GM19035 (cell line): ENCODE data around the gene WDR33.

Experiments
- ATAC-seq: cut with Tn5 transposase; IDR thresholded peaks from one replicate; pipeline ENCODE4 v1.9.1; 2021; ENCODE audit not compliant: unreplicated experiment

The WDR33 gene

DNA sequence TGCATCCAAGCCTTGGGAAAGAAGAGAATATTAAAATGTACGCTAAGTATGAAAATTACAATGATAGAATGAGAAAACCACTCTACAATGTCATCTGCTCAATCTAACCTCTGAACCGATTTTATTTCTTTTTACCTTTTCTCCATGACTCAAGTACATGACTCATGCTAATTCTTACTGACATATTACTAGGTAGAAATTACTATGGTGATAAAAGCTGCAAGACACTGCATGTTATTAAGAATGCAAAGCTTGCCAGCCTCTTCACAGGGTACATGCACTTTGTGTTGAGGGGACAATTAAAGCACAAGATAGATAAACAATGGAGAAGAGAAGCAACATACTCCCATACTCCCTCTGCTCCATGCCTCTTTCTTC, 89.0 kb downstream of the WDR33 start:
- ATAC-seq: no peak

DNA sequence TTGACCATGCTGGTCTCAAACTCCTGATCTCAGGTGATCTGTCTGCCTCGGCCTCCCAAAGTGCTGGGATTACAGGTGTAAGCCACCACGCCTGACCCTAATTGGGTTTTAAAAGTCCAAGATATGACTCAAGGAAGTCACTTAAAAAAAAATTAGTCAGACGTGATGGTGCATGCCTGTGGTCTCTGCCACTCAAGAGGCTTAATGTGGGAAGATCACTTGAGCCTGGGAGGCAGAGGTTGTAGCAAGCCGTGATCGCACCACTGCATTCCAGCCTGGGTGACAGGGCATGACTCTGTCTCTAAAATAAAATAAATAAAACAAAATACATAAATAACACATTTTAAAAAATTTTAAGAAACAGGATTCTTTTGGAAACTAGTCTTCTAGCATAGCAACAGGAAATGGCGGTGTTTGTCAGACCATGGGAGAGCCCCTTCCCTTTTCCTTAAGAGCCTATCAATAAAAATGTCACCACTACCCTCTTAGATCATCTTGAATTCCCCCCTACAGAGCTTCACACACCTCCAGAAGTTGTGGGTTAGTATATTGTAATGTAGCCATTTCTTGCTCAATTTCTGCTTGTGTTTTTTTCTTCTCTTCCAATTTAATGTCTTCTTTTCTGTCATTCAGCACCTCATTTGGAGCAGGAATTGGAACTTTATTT, 89.5 kb downstream of the WDR33 start:
- ATAC-seq: no peak

DNA sequence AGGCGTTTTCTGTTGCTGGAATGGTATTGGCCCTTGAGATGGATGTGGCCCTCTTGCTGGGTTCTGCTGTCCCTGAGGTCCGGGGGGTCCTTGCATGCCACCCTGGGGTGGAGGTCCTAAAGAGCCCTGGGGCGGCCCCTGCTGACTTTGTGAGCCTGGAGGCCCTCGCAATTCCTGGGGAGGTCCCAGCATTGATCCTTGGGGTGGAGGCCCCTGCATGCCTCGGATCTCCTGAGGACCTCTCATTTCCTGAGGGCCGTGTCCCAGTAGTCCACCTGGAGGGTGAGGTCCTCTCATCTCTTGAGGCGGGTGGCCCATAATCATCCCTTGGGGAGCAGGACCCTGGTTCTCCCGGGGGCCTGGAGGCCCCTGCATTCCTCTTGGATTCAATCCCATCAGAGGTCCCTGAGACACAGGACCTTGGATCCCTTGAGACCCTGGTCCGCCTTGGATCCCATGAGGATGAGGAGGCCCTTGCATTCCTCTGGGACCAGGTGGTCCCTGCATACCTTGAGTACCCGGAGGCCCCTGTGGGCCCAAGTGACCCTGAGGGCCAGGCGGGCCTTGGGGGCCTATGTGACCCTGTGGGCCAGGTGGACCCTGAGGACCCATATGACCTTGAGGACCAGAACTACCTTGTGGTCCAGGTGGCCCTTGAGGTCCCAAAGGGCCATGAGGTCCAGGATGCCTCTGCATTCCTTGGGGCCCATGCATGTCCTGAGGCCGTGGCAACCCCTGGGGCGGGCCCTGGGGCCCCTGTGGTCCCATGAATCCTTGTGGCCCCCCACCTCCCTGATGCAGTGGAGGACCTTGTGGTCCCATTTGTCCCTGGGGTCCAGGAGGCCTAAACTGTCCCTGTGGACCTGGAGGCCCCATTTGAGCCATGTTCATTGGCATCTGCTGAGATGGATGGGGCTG, 91.4 kb downstream of the WDR33 start:
- ATAC-seq: no peak

DNA sequence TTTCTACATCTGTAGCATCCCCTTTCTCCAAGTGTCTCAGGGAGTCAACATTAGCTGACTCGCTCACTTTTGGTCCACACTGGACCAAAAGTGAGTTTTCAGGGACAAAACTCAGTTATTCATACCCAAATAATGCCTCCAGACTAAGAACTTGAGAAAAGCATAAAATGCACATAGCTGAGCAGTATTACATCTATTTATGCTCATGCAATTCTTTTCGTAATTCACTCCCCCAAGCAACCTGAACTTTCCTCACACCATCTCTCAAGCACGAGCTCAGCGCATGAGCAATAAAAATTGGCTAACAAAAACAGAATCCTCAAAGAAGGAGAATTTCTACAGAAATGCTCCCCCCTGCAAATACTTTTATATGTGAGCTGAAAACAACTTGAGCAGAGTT, 92.7 kb downstream of the WDR33 start:
- ATAC-seq: no peak

DNA sequence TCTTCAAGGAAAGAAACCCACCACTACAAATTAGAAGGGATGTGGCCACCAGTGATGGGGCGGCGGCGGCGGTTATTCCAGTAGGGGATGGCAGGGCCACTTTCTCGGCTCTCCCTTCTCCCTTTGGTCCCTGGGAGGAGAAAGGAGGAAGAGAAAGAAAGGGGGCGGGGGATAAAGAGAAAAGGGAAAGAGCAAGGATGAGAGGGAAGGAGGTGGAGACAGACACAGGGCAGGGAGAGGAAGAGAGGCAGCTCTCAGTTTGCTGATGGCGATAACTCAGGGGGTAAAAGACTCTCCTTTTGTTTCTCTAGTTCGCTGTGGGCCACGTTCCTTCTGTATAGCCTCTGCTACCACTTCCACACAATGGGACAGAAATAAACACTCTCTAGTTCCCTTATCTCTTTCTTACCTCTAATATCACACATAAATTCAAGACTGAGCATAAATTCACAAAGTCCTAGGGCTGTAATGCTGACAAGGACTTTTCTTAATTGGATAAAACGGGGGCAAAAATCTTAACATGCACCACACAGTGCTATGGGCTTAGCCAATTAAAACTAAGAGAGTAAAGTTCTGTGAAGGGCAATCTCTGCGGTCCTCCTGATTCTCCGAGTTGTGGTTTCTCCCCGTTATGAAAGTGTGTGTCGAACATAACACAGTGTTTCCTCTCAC, 95.1 kb downstream of the WDR33 start:
- no peak for ATAC-seq

DNA sequence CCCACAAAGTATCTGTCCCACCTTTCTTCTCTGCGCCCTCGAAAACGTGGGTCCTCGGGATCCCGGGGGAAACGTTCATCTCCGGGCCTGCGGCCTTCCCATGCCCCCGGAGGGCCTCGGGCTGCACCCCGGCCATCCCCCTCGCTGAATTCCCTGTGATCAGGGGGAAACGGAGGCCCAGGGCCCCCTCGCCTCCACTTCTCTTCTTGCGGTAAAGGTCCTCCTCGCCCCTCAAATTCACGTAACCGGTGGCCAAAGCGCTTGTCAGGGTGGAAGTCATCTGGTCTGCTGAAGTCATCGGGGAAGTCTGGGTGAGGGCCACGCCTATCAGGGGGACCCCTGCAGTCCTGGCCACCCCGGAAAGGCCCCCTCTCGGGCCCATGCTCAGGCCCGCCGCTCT, 97.4 kb downstream of the WDR33 start:
- ATAC-seq: no peak

DNA sequence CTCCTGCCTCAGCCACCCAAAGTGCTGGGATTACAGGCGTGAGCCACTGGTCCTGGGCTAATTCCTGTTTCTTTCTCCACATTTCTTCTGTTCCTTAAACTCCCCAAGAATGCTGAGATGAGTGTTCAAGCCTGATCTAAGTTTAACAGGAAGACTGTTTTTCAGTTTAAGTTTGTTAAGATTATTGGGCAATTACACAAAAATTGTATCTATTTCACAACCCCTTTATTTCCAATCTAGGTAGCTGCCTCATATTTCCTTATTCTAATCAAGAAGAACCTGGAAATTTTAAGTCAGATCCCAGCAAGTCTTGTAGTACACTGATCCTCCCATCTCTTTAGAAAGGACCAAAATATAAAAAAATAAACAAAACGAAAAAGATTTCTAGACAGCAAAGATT, 98.0 kb downstream of the WDR33 start:
- ATAC-seq: no peak

DNA sequence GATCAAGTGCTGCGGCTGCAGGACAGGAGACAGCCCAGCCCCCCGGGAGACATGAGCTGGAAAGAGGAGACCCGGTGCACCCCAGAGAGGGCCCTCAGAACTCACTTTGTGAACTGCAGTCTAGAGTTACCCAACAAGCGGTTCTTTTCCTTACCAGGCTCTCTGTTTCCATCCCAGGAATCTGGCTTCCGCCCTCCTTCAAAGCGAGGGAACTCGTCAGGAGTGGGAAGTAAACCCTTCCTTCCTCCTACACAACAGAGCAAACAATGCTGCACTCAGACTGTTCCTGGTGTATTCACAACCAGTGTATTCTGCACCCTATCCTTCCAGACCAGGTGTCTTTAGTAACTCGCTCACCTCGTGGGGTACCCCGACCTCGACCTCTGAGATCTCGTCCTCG, 101.6 kb downstream of the WDR33 start:
- ATAC-seq: no peak

DNA sequence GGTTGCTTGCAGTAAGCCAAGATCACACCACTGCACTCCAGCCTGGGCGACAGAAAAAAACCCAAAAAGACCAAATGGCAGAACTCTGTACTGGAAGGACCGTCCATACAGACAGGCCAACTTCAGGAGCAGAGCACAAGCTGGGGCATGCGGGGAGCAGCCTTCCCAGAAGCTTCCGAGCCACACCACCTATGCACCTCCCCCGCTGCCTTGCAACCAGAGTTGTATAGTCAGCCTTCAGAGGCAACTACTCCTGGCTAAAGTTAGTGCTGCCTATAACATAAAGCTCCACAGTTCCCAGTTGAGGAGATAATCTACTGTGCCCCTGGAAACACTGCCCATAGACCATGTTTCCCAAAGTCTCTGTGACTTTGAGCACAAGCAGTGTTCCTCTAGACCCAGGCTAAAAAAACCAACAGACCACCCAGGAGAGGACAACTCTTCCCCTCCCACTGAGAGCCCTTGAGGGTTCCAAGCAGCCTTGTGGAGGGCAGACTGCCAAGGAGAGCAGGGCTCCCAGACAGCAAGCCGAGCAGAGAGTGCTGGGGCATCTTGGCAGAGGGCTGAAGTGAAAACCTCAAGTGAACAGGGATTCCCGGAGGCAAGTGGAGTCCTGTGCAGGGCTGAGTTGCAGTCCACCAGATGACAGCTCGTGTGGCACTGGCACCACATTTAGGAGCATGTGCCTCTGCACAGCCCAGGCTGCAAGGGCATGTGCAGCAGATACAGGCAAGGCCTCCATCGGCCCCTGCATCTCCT, 102.9 kb downstream of the WDR33 start:
- no peak for ATAC-seq

DNA sequence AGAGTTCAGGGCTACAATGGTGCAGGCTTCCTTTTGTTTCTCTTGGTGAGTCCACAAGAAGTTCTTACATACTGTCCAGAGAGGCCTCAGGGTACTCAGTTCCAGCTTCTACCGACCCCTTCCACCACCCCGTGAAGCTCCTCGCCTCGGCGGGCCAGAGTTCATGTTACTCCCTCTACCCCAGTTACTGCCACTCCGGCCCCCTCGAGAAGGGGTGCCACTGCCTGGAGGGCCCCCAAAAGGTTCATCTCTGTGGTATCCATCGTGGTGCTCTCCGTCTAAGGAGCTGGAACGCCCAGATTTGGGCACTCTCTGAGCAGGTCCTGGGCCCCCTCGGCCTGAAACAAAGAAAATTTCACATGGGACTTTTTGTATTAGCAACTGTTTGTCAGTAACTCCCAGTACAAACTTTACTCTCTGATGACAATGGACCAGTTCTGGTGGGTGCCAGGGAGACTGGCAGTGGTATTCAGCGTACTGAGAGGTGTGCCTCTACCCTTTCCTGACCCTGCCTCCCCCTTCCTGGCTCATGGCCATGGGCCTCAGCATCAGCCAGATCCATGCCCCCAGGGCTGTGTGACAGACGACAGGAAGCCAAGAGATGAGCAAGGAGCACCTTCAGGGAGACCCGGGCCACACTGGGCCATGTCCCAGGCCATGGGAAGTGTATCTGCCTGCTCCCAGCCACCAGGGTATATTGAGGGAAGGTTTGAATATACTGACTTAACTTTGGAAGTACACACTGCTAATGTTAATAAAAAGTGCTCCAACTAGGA, 104.6 kb downstream of the WDR33 start:
- no peak for ATAC-seq

DNA sequence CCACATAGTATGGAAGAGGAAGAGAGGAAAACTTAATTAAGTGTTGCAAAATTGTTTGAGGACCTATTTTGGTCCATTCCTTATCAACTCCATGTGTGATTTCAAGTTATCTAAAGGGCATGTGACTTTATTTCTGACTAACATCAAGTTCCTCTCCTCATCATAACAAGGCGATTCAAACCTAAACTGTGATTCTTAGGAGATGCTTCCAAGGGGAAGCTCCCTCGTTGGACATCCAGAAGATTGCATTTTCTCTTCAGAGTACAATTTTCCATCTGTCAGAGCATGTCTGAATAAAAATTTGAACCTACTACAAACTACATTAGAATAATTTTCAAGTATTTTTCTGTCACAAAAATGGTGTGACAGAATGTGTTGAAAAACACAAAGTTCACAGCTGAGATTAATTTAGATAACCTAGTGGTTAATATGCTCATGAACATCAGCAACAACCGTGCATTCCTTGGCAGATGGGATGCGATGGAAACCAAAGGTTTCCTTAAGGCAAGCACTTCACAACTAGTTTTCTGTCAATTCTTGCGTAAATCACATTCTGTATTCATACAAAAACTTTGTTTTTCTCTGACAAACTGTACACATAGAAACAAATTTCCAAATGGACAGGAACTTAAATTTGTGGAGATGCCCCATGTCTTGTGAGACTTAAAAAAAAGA, 105.4 kb downstream of the WDR33 start:
- no peak for ATAC-seq

DNA sequence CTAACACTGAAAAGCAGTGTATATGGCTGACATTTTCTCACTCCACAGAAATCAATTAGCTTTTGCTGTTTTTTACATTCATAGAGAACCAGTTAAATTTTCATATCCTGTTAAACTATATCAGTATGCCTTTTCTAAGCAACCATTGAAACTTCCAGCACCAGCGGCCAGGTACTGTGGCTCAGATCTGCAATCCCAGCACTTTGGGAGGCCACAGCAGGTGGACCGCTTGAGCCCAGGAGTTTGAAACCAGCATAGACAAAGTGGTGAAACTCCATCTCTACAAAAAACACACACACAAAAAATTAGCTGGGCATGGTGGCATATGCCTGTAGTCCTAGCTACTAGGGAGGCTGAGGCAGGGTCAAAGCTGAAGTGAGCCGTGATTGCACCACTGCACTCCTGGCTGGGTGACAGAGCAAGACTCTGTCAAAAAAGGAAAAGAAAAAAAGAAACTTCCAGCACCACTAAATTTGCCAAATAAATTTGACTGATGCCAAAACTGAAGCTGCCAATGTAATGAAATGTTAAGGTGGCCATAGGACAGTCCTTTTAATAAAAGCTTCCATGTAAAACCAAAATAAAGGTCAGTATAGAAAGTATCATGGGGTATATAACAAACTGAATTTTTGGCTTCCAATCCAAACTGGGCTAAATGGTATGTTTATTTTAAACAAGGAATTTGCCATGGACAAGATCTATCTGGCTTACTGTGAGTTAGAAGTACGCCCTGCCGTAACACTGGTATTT, 106.2 kb downstream of the WDR33 start:
- ATAC-seq: no peak

DNA sequence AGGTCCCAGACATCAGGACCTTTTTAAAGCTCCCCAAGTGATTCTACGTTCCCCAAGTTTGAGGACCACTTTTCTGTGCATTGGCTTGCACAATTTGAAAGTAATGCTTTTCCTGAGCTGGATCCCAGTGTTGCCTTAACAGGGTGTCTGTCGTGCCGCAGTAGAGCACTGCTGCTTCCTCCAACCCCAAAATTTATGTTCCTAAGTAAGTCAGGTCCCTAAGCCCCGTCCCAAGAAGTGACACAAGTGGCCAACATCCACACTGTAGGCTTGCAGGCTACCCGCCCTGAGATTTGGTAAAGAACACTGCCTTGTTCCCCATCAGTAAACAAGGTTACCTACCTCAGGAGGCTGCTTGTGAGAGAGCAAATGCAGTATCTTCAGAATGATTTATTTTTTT, 107.7 kb downstream of the WDR33 start:
- no peak for ATAC-seq

DNA sequence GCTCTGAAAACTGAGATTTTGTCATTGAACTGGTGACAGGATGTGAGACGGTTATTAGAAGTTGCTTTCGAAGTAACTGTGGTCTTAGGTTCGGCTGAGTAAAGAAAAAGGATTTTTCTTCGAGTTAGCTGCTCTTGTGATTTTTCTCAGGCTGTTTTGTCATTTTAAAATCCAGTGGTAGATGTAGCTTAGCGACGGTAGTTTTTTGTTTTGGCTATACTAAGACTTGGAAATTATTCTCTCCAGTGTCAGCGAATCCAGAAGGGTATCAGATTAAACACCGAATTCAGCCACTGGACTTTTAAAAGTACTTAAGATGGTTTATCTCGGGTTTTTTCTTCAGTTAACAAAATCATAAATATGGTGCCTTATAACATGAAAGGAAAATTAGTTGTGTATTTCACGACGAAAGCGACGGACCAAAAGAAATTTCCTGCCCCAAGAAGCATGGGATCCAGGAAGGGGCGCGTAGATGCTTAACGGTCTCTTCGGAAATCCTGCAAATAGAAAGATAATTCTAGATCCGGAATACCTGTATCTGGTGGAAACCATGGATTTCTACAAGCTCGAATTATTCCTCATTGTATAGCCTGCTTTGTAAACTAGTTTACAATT, 108.5 kb downstream of the WDR33 start:
- ATAC-seq: no peak

DNA sequence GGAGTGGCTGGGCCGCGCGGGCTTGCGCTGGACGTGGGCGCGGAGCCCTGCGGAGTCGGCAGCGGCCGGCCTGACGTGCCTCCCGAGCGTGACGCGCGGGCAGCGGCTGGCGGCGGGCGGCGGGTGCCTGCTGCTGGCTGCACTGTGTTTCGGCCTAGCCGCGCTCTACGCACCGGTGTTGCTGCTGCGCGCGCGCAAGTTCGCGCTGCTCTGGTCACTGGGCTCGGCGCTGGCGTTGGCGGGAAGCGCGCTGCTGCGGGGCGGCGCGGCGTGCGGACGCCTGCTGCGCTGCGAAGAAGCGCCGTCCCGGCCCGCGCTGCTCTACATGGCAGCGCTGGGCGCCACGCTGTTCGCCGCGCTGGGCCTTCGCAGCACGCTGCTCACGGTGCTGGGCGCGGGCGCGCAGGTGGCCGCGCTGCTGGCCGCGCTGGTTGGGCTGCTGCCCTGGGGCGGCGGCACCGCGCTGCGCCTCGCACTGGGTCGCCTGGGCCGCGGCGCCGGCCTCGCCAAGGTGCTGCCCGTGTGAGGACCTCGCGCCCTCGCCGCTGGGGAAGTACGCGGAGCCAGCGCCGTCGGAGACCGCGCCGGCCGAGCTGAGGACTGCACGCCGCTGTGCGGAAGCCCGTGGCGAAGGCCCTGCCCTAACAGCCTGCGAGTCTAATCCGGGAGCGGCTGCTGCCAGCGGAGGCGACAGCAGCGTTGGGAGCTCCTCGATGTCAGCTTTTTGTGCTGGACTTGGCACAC, 109.1 kb downstream of the WDR33 start:
- ATAC-seq: peak; percentile 49

DNA sequence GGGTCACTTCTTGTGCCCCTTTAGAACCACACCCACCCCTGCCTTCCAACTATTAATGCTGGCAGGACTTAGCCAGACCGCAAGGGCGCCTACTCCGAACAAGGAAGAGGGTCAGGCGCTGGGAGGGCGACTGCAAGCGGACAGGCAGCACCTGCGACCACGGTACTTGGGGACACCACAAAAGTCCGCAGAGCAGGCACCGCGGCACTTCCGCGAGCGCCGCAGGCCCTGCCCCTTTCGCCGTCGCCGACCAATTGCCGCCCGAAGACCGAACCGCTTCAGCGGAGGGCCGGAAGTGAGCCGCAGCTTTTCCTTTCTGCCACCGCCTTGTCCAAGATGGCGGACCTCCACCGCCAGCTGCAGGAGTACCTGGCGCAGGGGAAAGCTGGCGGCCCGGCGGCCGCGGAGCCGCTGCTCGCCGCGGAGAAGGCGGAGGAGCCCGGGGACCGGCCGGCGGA, 109.7 kb downstream of the WDR33 start, which contains the start of gene SFT2D3:
SFT2D3 (plus strand) TSS at position 305 of the 458 bp plus-strand sequence; CDS start at position 337, 32 bp downstream.
- ATAC-seq: peak; percentile 73

DNA sequence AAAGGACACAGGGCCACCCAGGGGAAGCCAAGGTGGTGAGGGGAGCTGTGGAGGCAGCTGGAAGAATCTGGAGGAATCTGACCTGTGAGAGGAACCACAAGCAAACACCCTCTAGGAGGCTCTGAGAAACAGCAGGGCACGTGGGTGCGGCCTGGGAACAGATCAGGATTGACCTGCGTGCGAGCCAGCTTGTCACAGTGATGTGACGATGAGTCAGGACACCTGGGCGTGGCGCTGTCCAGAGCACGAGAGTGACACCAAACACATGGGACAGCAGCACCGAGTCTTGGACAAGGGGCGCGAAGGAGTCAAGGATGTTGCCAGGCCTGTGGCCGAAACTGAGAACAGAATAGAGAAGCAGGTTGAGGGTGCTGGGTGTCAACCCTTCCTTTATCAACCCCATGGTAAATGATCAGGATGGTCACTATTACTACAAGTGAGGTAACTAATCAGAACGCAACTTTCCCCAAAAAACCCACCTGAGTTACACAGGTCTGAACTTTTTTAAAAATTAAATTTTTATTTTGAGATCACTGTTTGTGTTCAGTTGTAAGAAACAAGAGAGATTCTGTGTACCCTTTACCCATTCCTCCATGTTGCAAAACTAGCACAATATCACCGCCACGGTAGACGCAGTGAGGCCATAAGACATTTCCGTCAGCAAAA, 110.3 kb downstream of the WDR33 start:
- ATAC-seq: peak; percentile 55
